Measurements from ENCODE around the gene SORL1.

GRCh38 chr11:121552154-121552553 is 100.0 kb downstream of the SORL1 start:
- TF ChIP-seq CTCF (IDR thresholded peaks at IDR 0.05; ENCODE audit: borderline replicate concordance, extremely low read depth, low read length, poor library complexity, severe bottlenecking) (no peak), EZH2 (IDR thresholded peaks at IDR 0.05; ENCODE audit: borderline replicate concordance, low read depth, low read length, severe bottlenecking) (no peak)
